Fibroblast of lung (primary cell): Measurements from ENCODE around the gene CHTOP.

Experiments used
- CTCF ChIP-seq, 2 donors: IDR thresholded peaks in 1 of 2; conservative IDR thresholded peaks in 1 of 2; 1 replicate in 1 of 2; 2 replicates in 1 of 2; pipeline ENCODE4 v1.5.1; 2011 to 2012; ENCODE audit warnings: low read length in 2 of 2, control low read depth in 1 of 2, inconsistent platforms in 1 of 2, low read depth in 1 of 2, mild to moderate bottlenecking in 1 of 2
- EZH2 ChIP-seq: IDR thresholded peaks from 2 replicates; pipeline ENCODE4 v1.5.1; 2012; ENCODE audit warnings: low read length, control low read depth, mild to moderate bottlenecking; ENCODE audit errors: missing control alignments

- TF ChIP-seq CTCF (conservative IDR thresholded peaks at IDR 0.05 in 1 of 2, IDR thresholded peaks at IDR 0.05 in 1 of 2; ENCODE audit: low read depth in 1 of 2, low read length in 2 of 2) = no peak
- no peak for TF ChIP-seq EZH2
Measured at GRCh38 chr1:153614906-153615305, 19.0 kb upstream of the CHTOP start.
